ENCODE measurements around the gene SYVN1.
"Not testable (repeated sequence)": the region's sequence is repeated elsewhere in the genome, so short reads cannot be mapped to it uniquely, and the experiment has no call there.

Gene SYVN1

GRCh38 chr11:65127473-65128181 is 6.7 kb downstream of the SYVN1 start:
- no peak for DNase-seq (ENCODE audit: low read depth)

GRCh38 chr11:65126624-65127274 is 7.6 kb downstream of the SYVN1 start:
- DNase-seq (ENCODE audit: low read depth): no peak

- DNase-seq (ENCODE audit: low read depth): no peak
These were observed 8.9 kb downstream of the SYVN1 start for GRCh38 chr11:65125197-65126056.

- DNase-seq (ENCODE audit: low read depth): no peak
These were observed 9.7 kb downstream of the SYVN1 start for GRCh38 chr11:65124480-65125196.

- peak; percentile 97 for DNase-seq (ENCODE audit: low read depth)
These were observed 12.2 kb downstream of the SYVN1 start, which contains the start of the genes FAU and MRPL49 for GRCh38 chr11:65121865-65122696. FAU (minus strand) TSS chr11:65122134; CDS start chr11:65121813, 321 bp downstream. MRPL49 (plus strand) TSS chr11:65122321; CDS start chr11:65122347, 26 bp downstream.

- no peak for DNase-seq (ENCODE audit: low read depth)
These were observed 12.9 kb downstream of the SYVN1 start for GRCh38 chr11:65121447-65121864.

- DNase-seq (ENCODE audit: low read depth): no peak
These were observed 13.5 kb downstream of the SYVN1 start for GRCh38 chr11:65120831-65121230.

GRCh38 chr11:65119670-65119995 is 14.7 kb downstream of the SYVN1 start:
- DNase-seq (ENCODE audit: low read depth): no peak

- not testable (repeated sequence) for DNase-seq (ENCODE audit: low read depth)
These were observed 15.2 kb downstream of the SYVN1 start for GRCh38 chr11:65118891-65119669.

GRCh38 chr11:65118097-65118837 is 16.1 kb downstream of the SYVN1 start:
- DNase-seq (ENCODE audit: low read depth): no peak

GRCh38 chr11:65117206-65118096 is 16.9 kb downstream of the SYVN1 start, which contains the start of gene ZNHIT2:
ZNHIT2 (minus strand) TSS chr11:65117701; CDS start chr11:65117653, 48 bp downstream.
- peak; percentile 100 for DNase-seq (ENCODE audit: low read depth)

- no peak for DNase-seq (ENCODE audit: low read depth)
These were observed 17.7 kb downstream of the SYVN1 start for GRCh38 chr11:65116370-65117205.

- DNase-seq (ENCODE audit: low read depth): no peak
These were observed 18.8 kb downstream of the SYVN1 start for GRCh38 chr11:65115361-65116082.

- DNase-seq (ENCODE audit: low read depth): no peak
These were observed 19.7 kb downstream of the SYVN1 start for GRCh38 chr11:65114538-65115171.

GRCh38 chr11:65113839-65114238 is 20.5 kb downstream of the SYVN1 start:
- no peak for DNase-seq (ENCODE audit: low read depth)

GRCh38 chr11:65113361-65113756 is 21.0 kb downstream of the SYVN1 start:
- no peak for DNase-seq (ENCODE audit: low read depth)
